Measurements from ENCODE around the gene CDH4. TPM values are rescaled to one million over a fixed set of nuclear protein-coding genes. Genes with fewer than 3 reads are reported as not detected.

CDH4 gene
- total and polyA plus RNA-seq, 2 donors (not counting 1 experiment from before 2014, with no cell fraction given), result not detected

- Mint-ChIP-seq H3K4me1 (no peaks in the 10 kb centered on the region), H3K9me3 (ENCODE audit: insufficient read depth) (no peaks in the 10 kb centered on the region), H3K27me3 (peaks cover 2% of the 10 kb centered on the region), H3K4me3 (no peak overlapping the region), H3K27ac (no peak overlapping the region)
- intact Hi-C loops (cut with micrococcal nuclease), result no loop called here
- CTCF ChIA-PET, result no interaction called here
- 96% methylated on average over 26 of the region's 27 CpGs for WGBS (ENCODE audit: insufficient coverage)
- Histone ChIP-seq H3K9me3 (ENCODE audit: control extremely low read depth in 1 of 3, control insufficient read depth in 2 of 3, insufficient read depth in 1 of 3, low read length in 2 of 3) (no peaks in the 10 kb centered on the region), H3K4me1 (ENCODE audit: control insufficient read depth in 2 of 2, insufficient read depth in 2 of 2, low read length in 2 of 2) (no peaks in the 10 kb centered on the region), H3K36me3 (replicated peaks in 1 of 2; ENCODE audit: control extremely low read depth in 1 of 2, control insufficient read depth in 1 of 2, extremely low read depth in 1 of 2, insufficient read depth in 2 of 2, low read length in 1 of 2) (peaks cover 3 to 35% of the 10 kb centered on the region in 2 experiments), H3K27ac (ENCODE audit: low read length in 2 of 2) (no peak overlapping the region), H3K9ac (ENCODE audit: low read length) (no peak overlapping the region), H3K79me2 (ENCODE audit: control insufficient read depth, insufficient read depth, low read length) (peaks cover 14% of the 10 kb centered on the region), H3K4me3 (ENCODE audit: control extremely low read depth in 1 of 5, extremely low read depth in 1 of 5, insufficient read depth in 1 of 5, low read depth in 2 of 5, low read length in 4 of 5) (no peak overlapping the region), H4K20me1 (ENCODE audit: control insufficient read depth, insufficient read depth, low read length, poor library complexity, severe bottlenecking) (peaks cover 9% of the 10 kb centered on the region), H3K4me2 (replicated peaks; ENCODE audit: low read depth, low read length, poor library complexity, severe bottlenecking) (no peak overlapping the region), H2AFZ (ENCODE audit: insufficient read depth, low read depth, low read length, poor library complexity, severe bottlenecking) (no peak overlapping the region), H3K27me3 (replicated peaks in 1 of 4; ENCODE audit: control extremely low read depth in 1 of 4, control insufficient read depth in 3 of 4, insufficient read depth in 4 of 4, low read length in 3 of 4) (no peaks in the 10 kb centered on the region)
- no peak for ATAC-seq (ENCODE audit: low read depth)
- no peak for DNase-seq
- POLR2A ChIA-PET, result no interaction called here
- TF ChIP-seq EZH2 (IDR thresholded peaks at IDR 0.05; ENCODE audit: borderline replicate concordance, insufficient read depth, low read depth, low read length, poor library complexity, severe bottlenecking), result no peak
- TF ChIP-seq, protein P1, sequence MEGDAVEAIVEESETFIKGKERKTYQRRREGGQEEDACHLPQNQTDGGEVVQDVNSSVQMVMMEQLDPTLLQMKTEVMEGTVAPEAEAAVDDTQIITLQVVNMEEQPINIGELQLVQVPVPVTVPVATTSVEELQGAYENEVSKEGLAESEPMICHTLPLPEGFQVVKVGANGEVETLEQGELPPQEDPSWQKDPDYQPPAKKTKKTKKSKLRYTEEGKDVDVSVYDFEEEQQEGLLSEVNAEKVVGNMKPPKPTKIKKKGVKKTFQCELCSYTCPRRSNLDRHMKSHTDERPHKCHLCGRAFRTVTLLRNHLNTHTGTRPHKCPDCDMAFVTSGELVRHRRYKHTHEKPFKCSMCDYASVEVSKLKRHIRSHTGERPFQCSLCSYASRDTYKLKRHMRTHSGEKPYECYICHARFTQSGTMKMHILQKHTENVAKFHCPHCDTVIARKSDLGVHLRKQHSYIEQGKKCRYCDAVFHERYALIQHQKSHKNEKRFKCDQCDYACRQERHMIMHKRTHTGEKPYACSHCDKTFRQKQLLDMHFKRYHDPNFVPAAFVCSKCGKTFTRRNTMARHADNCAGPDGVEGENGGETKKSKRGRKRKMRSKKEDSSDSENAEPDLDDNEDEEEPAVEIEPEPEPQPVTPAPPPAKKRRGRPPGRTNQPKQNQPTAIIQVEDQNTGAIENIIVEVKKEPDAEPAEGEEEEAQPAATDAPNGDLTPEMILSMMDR (IDR thresholded peaks at IDR 0.05), result no peak
Observed at GRCh38 chr20:61972636-61973508, 720.8 kb downstream of the CDH4 start.

Data from B cell (primary cell).